Inflammatory macrophage treated with lipopolysaccharide for 4 hours (primary cell): Measurements from ENCODE around the gene DENND5A.

Experiments
- DNase-seq: peaks from one replicate; pipeline ENCODE4 v3.0.0-alpha.2; 2020

Gene DENND5A

DNA sequence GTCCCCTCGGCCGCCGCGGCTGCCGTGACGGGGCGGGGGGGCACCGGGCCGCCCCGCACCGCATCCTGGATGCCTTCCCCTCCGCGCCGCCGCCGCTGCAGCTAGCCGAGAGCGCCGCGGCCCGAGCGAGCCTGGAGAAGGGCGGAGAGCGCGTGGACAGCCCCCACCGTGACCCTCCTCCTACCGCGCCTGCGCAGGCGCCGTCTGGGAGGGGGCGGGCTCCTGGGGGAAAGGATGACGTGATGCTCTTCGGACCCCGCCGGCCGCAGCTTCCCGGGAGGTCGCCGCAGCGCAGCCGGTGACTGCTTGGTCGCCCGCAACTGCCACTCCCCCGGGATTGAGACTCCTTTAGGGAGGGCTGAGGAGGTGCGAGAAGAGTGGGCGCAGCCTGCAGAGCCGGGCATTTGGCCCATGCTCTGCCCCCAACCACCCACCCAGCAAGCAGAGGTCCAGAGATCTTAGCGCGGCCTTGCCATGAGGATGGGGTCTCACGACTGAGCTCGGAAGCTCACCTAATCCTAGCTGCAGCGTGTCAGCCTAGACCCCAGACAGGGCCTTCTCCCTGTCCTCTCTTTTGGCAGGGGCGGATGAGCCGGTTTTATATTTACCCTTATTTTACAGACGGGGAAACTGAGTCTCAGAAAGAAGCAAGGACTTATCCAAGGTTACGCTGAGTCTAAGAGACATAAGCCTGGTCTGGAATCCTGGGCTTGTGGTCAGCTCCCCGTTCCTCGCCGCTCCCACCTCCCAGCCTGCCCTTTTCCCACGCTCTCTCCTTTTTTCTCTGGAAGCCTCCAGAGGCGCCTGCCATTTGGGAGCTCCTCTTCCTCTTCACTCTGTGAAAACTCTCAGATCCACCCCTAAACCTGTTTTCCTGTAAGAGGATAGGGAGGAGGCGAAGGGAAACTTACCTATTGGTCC lies at the start of gene DENND5A:
DENND5A (minus strand) TSS at position 140 of the 921 bp plus-strand sequence. CDS start 281 bp downstream, outside the sequence.
- peak; percentile 89 for DNase-seq

- DNase-seq = peak; percentile 100
These were observed 49.3 kb upstream of the DENND5A start, which contains the start of gene TMEM41B for GRCh38 chr11:9314291-9315077. Gene TMEM41B (minus strand): TSS chr11:9314593. CDS start chr11:9314441, 152 bp downstream.

- DNase-seq = peak; percentile 12
These were observed 48.6 kb upstream of the DENND5A start for GRCh38 chr11:9313648-9314290.

- no peak for DNase-seq
These were observed 45.4 kb upstream of the DENND5A start for GRCh38 chr11:9310485-9311090.

GRCh38 chr11:9304178-9304577 lies 39.0 kb upstream of the DENND5A start:
- no peak for DNase-seq

GRCh38 chr11:9302448-9302847 lies 37.3 kb upstream of the DENND5A start:
- DNase-seq = peak; percentile 59

DNA sequence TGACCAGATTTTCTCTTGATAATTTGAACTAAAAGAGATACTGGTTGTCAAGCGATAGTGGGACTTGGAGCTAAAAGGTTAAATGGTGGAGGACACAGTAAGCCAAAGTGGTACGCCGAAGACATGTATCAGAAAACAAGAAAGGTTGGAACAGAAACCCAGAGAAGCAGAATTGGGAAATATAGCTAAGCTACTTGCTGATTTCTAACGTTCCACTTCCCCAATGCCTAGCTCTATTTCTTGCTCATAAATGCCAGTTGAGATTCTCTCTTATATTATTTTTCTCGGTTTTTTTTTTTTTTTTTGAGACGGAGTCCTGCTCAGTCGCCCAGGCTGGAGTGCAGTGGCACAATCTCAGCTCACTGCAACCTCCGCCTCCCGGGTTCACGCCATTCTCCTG lies 36.6 kb upstream of the DENND5A start:
- peak; percentile 78 for DNase-seq

DNA sequence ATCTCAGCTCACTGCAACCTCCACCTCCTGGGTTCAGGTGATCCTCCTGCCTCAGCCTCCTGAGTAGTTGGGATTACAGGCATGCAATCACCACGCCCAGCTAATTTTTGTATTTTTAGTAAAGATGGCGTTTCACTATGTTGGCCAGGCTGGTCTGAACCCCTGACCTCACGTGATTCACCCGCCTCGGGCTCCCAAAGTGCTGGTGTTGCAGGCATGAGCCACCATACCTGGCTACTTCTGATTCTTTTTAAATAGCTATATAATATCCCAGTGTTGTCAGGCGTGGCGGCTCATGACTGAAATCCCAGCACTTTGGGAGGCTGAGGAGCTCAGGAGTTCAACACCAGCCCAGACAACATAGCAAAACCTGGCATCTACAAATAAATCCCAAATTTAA lies 28.5 kb upstream of the DENND5A start:
- DNase-seq = no peak

- no peak for DNase-seq
These were observed 20.9 kb upstream of the DENND5A start for GRCh38 chr11:9285850-9286587.

DNA sequence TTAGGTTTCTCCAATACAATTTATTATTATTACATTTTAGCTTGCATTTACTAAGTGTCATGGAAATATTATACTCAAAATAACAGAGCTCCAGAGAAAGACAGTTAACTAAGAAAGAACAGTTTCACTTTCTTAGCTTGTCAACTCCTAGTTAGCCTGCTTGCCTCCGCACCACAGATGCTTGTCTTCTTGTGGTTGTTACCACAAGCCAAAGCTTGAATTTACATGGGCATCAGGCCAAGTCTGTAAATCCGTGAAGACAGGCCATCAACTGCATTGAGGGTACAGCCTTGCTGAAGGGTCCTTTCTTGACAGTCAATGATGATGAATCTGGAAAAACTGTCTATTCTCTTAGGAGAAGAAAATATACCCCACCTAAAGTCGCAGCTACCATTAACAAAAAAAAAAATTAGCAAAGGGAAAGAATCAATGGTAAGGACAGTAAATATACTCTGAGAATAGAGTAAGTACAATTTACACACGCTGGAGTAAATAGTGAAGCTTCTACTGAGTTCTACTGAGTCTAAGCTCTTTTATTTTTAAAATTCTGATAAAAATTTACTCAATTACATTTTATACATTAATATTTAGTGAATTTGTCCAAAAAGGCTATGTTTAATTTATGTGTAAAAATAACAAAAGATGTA lies 15.6 kb upstream of the DENND5A start:
- DNase-seq = no peak

GRCh38 chr11:9277176-9277575 lies 12.0 kb upstream of the DENND5A start:
- DNase-seq = no peak

DNA sequence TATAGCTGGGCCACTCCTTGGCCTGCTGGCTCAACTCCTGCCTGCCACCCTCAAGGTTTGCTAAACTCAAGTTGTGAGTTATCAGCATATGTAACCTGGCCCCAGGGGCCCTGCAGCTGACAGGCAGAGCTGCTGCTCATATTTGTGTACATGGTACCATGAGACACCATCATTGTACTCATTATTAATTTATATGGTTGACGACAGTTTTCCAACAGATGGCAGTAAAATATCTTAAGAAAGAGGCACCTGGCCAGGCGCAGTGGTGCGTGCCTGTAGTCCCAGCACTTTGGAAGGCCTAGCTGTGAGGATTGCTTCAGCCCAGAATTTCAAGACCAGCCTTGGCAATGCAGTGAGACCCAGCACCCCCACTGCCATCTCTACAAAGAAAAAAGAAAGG lies 11.4 kb upstream of the DENND5A start:
- DNase-seq = no peak

DNA sequence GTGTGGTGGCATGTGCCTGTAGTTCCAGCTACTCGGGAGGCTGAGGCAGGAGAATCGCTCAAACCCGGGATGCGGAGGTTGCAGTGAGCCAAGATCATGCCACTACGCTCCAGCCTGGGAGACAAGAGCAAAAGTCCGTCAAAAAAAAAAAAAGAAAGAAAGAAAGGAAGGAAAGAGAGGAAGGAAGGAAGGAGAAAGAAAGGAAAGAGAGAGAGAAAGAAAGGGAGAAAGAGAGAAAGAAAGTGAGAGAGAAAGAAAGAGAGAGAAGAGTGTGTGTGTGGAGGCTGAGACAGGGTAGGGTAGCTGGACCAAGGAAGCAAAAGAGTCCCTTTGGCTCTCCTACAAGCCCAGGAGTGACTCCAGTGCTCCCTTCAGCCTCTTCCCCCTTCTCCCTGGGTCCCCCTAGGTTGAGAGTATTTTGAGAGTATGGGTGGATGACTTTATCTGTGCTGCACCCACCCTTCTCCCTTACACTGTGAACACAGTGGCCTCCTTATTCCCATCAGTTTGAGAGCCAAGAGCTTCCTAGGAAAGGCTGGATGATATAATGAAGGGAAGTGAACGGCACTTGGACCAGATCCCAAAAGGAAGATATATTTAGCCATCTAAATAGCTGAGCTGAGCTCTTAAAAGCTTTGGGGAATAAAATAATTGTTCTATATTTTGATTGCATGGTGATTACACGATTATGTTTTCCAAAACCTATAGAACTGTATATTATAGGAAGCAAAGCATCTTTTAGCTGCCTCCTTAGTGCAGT lies 9.5 kb upstream of the DENND5A start:
- DNase-seq = peak; percentile 30

DNA sequence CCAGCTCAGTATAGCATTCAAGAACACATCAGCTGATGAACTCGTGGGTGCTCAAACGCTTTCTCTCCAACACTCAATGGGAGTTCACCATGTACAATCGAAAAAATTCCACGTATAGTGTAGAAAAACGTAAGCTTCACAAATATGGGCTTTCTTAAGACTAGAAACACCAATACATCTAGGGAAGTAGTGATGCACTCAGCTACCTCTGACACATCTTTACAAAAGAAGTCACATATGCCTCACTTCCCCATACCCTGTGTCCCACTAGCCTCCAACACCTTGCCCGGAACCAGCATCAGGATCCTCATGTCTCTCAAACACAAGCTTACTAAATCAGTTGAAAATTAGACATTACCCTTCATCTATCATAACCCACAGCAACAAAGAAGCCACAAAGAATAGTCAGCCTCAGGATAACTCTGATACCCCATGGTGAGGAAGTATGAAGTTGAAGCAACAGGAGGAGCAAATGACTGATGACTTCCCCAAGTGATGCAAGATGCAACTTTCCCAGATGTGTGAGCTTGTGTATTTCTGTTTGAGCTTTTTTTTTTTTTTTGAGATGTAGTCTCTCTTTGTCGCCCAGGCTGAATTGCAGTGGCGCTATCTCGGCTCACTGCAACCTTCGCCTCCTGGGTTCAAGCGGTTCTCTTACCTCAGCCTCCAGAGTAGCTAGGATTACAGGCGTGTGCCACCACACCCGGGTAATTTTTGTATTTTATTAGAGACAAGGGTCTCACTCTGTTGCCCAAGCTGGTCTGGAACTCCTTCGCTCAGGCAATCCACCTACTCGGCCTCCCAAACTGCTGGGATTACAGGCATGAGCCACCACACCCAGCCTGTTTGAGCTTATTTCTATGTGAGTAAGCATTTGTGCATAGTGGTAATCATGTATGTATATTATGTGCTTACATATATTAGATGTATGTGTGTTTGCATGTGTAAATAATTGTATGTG lies 8.5 kb upstream of the DENND5A start:
- peak; percentile 98 for DNase-seq

GRCh38 chr11:9269492-9270013 lies 4.4 kb upstream of the DENND5A start:
- peak; percentile 45 for DNase-seq

- no peak for DNase-seq
These were observed 2.5 kb upstream of the DENND5A start for GRCh38 chr11:9267680-9268079.

DNA sequence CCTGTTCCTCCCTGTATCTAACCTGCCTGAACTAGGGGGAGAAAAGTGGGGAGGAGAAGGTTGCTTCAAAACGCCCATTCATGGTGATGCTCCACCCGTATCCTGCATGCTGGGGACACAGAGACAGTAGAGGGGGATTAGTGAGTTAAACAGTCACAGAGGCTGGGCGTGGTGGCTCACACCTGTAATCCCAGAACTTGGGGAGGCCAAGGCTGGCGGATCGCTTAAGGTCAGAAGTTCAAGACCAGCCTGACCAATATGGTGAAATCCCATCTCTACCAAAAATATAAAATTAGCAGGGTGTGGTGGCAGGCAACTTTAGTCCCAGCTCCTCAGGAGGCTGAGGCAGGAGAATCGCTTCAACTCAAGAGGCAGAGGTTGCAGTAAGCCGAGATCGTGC lies 1.8 kb upstream of the DENND5A start:
- DNase-seq = no peak

DNA sequence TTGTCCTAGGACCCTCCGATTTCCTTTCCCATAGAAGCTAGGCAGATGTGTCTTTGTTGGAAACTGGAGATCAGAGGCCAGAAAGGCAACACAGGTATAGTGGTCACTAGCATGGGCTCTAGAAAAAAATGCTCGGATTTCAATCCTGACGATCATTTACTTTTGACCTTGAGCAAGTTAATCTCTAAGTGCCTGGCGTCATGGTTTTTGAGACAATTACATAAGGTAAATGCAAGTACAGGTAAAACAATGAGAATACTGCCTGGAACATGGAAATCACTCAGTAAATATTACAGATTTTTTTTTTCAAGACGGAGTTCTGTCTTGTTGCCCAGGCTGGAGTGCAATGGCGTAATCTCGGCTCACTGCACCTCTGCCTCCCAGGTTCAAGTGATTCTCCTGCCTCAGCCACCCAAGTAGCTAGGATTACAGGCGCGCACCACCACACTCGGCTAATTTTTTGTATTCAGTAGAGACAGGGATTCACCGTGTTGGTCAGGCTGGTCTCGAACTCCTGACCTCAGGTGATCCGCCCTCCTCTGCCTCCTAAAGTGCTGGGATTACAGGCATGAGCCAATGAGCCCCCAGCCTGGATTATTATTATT lies 1.1 kb upstream of the DENND5A start:
- no peak for DNase-seq
